GM21423 (cell line): Measurements from ENCODE around the gene ZNF19.

ENCODE experiments used
- ATAC-seq: cut with Tn5 transposase; IDR thresholded peaks from one replicate; pipeline ENCODE4 v1.9.1; 2021; ENCODE audit warnings: mild to moderate bottlenecking, moderate library complexity; ENCODE audit not compliant: unreplicated experiment

The ZNF19 gene

DNA sequence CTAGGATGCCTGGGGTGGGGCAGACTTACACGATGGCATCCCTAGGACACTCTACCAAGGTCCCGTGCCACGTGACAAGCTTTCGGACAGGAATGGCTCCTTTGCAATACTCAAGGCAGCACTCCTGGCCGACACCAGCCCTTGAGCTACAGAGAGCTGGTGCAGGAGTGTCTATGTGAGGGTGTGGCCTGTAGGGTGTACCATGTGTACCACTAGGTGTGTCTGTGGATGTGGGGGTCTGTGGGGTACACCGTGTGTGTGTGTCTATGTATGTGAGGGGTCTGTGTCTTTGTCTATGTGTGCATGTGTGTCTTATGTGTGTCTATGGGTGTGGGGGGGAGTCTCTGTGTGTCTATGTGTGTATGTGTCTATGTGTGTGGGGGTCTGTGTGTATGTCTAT, 45.4 kb downstream of the ZNF19 start:
- no peak for ATAC-seq

DNA sequence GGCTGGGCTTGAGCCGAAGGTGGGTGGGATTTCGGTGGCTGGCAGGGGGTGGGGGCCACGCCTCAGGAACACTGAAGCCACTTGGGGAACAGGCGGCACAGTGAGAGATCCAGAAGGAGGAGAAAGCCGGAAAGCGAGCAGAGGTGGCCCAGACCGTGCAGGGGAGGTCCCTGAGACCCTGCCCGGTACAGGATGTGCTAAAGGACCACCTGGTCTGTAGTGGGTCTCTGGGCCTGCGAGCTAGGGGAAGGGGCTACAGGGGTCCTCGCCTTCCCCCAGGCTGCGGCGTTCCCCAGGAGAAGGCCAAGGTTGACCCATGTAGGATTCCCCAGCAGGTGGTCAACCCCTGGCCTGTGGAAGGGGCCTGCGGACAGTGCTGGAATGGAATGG, 47.1 kb downstream of the ZNF19 start, which contains the start of gene TLE7:
TLE7 (minus strand) TSS at position 4 of the 390 bp plus-strand sequence. CDS start 8,730 bp downstream, outside the sequence.
- no peak for ATAC-seq

DNA sequence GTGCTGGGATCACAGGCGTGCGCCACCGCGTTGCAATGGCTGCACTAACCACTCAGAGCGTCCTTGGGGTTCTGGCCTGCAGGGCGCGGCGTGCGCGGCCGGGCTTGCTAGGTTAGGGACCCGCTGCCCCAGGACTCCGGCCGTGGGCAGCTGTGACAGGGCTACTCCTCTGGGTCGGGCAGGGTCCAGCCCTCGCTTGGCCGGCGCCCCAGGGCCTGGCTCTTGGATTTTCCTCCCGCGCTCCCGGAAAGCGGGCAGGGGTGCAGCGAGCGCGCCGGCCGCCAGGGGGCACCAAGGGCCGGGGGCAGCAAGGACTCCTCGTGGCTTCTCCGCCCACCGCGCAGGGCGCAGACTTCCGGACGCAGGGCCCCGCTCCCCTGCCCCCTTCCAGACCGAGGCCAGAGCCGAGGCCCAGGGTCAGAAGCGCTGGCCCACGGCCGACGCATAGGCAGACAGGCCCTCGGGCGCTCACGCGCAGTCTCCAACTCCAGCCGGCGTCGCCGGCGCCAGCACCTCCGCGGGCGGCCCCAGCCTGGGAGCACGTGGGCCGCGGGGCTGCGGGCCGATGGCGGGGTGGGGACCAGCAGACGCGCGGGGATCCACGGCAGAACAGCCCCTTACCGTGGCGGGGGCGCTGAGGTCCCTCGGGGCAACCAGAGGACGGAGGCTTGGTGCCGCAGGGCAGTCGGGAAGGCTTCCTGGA, 47.6 kb downstream of the ZNF19 start:
- ATAC-seq, result no peak

DNA sequence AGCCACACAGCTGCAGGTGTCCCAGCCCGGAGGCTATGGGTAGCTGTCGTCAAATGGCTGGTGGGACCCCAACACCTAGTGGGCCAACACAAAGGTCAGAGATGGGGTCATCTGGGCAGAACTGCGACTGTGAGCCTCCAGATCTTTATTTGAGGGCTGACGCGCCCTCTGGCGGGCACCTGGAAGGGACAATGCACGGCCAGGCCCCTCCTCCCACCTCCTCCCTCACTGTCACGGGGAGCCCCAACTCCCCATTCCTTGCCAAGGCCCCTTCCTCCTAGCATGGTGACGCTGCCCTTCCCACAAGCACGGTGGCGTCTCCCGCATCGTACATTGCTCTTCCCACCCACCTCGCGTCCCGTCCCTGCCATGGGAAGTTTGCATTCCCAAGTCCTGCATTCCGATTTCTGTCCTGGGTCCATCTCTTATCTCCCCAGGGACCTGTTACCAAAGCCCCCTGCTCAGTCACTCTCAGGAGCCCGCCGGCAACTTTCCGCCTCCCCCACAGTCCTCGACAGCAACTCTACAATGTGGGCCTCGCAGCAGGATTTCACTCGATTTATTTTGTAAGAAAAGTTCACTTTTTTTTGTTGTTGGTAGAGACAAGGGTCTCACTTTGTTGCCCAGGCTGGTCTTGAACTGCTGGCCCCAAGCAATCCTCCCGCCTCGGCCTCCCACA, 48.3 kb downstream of the ZNF19 start:
- no peak for ATAC-seq

DNA sequence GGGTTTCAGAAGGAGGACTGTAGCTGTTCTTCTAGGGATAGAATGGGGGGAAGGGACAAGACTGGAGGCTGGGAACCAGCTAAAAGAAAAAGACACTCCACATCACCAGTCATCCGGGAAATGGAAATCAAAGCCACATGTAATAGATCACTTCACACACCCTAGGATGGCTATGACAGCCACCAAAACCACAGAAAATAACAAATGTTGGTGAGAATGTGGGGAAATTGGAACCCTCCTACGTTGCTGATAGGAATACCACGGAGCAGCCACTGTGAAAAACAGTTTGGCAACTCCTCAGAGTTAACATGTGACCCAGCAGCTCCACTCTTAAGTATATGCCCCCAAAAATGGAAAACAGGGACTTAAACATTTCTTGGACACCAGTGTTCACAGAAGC, 49.6 kb downstream of the ZNF19 start:
- ATAC-seq, result no peak

DNA sequence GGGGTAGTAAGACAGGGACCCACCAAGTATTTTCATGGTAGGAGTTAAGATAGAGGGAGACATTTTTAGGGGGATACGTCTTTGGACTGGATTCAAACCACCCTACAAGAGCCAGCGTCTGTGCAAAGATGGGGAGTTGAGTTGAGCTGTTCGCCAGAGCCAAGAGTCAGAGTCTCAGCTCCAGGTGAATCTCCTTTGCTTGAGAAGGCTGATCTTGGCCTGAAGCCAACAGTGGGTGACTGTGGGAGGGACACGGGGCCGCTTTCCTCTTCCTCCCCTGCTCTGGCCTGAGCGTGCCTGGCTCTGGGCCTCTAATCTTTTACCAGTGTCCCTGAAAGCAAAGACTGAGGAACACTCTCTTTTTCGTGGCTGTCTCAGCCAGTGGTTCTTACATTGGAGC, 52.7 kb downstream of the ZNF19 start:
- no peak for ATAC-seq

DNA sequence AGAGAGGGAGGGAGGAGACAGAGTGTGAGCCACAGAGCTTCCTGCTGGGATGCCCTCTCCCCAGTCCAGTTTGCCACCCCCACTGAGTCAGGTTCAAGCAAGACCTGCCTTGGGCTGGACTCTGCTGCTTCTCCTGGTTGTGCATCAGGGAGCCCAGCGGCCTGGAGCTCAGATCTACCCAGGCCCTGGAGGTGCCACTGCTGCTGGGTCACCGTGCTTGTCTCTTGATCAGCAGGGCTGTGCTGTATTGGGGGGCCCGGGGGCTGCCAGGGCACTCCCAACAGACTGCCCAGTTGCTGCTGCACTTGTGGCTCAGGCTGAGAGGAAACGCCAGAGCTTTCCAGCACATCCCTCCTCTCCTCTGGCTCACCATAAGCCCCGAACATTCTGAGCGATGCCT, 56.2 kb downstream of the ZNF19 start:
- no peak for ATAC-seq

DNA sequence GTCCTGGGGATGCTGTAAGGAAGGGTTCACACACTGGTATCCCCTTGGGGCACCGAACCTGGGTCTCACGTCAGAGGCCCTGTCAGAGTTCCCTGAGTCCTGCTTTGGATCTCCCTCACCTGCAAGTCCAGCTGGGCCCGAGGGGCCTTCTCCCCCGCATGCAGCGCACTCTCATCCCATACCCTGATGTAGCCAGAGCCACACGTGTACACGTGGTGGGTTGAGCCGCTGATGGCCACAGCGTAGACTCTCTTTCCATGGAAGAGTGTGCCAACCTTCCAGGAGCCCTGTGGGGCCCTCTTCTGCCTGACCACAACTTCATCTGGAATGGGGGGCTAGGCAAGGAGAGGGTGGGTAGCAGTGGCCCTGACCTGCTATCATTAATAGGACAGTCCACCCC, 57.1 kb downstream of the ZNF19 start:
- no peak for ATAC-seq

DNA sequence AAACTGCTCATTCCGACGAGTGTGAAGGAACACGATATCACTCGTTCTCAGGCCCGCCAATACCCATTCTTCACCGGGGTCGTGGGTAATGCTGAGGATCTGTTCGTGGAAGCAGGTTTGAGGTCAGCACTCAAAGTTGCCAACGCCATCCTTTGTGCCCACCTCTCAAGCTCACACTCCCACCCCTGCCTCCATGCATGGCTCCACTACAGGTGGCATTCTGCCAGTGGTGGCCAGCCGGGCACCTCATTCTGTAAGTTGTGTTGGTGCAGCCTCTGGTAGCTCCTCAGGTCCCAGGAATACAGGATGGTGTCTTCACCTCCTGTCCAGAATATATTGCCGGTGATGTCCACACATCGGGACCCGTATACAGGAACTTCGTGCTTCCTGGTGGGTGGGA, 57.9 kb downstream of the ZNF19 start:
- no peak for ATAC-seq

DNA sequence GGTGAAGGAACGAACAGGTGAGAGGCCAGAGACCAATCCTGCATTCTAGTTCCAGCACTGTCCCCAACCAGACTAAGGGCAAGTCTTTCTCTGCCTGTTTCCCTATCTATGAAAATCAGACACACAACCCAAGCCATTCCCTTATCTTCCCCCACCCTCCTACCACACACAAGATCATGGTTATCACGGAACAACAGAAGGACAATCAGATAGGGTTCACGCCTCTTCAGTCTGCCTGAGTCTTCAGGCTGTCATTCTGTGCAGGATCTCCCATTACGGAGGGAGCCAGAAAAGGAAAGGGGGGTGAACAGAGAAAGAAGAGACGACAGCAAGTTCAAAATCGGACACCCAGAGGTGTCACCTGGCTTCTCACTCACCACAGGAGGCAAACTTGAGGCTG, 58.4 kb downstream of the ZNF19 start:
- no peak for ATAC-seq

DNA sequence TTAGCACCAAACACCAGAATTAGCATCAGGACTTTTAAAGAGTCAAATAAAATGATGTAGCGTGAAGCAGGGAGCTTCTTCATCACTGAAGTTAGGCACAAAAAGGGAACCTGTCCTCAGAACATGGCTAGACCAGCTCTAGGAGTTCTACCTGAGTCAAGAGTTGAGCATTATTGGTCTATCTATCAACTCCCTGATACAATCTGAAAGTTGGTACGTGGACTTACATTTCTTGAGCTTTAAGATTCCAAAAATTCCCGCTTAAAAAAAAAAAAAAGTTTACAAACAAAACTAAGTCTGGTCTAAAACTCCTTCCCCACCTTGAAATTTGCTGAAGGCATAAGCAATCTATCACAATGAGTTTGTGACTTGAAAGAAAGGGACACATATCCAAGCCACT, 59.5 kb downstream of the ZNF19 start:
- no peak for ATAC-seq

DNA sequence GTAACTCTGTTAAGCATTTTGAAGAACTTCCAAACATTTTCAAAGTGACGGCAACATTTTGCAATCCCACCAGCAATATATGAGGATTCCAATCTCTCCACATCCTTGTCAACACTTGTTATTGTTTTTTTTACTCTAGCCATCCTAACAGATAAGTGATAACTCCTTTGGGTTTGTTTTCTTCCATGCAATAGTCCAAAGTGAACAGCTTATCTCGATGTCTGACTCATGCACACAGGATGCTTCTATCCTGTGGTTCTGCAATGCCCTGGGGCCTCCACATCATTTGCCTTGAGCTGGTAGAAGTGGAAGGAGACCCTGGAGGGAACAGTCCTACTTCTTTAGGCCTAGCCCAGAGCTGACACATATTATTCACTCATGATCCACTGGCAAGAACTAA, 60.2 kb downstream of the ZNF19 start:
- ATAC-seq, result no peak

DNA sequence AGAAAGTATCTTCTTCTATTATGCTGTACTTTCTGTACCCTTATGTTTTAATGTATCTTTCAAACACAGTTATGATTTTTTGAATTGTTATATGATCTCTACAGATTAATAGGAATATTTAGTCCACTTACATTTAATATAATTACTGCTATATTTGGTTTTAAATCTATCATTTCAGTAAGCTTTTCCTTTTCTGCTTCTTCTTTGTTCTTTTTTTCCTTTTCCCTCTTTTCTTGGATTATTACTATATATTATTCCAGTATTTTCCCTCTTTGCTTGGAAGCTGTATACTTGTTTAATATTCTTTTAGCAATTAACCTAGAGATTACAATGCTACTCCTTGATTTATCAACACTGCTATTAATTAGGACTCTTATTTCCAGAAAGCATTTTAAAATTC, 60.7 kb downstream of the ZNF19 start:
- no peak for ATAC-seq

DNA sequence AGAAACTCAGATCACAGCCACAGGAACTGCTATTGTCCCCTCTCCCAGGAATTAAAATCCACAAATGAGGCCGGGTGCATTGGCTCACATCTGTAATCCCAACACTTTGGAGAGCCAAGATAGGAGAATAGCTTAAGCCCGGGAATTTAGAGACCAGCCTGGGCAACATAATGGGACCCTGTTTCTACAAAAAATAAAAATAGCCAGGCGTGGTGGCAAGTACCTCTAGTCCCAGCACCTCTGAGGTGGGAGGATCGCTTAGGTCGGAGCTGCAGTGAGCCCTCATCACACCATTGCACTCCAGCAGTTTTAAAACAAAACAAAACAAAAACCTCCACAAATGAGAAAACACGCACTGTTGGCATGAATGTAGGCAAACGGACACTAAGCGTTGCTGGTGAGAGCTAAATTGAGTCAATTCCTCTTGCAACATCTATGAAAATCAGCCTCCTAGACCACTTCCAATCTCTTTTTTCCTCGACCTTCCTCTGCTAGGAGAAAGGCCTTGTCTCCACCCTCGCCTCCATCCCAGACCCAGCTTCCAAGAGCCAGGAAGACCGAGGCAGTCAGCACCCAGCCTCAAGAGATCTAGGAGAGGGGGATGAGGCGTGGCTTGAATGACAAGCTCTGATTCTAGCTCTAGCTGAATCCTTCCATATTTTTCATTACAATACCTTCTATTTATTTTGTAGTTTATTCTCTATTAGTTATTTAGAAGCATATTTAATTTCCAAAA, 62.1 kb downstream of the ZNF19 start:
- no peak for ATAC-seq

DNA sequence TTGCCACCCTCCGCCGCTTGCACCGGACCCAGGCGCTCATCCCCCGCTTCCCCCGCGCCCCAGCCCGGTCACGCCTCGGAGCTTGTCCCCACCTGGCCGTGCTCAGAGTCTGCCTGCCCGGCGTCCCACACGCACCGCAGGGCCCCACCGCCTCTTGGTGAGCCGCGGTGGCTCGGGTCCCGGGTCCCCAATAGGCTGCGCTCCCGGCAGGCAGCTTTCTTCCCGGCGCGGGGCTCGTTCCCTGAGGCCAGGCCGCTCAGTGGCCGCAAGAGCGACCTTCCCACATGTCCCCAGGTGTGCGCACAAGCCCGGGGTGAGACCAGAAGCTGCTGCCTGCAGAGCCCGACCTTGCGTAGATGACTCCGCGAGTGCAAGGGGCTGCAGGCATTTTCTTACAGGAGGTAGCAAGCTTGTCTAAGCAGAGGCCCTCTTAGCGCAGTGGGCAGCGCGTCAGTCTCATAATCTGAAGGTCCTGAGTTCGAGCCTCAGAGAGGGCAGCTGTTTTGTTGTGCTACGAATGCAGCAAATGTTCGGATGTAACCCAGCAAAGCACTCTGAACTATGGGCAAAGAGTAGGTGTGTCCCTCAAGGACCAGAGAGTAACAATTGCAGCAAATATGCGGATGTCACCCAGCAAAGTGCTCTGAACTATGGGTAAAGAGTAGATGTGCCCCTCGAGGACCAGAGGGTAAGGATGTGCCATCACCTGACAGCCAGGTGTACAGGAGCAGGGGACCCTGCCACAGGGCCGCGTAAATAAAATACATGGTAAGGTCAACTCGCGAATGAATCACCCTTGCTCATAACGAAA, 62.9 kb downstream of the ZNF19 start:
- ATAC-seq, result peak; percentile 61

DNA sequence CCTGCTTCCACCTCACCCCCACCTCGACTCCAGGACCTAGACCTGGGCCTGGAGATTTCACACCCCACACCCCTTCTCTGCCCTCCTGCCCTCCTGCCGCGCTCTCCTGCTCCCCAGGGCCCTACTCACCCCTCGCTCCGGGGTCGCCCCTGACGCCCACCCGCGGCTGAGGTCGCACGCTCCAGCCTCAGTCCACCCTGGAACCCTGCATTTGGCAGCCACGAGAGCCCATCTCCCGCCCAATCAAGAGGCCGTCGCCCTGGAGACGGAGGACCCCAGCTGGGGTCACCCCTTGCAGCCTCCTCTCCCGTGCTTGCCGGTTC, 63.4 kb downstream of the ZNF19 start:
- no peak for ATAC-seq

DNA sequence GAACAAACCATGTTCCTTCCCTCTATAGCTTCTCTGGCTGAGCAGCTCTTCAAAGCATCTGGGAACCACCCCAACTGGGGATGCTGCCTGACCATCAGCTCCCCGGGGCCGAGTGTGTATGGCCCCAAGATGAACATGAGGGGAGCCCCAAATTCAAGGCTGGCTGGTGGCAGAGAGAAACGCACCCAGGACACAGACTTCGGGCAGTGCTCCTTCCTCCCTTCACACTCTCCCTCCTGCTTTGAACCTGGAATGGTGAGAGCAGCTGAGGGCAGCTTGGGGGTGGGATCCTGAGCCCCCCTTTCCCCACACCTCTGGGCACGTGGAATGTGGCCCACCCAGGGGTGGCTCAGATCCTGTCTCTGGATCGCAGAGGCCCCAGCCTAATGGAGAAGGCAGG, 64.5 kb downstream of the ZNF19 start:
- no peak for ATAC-seq

DNA sequence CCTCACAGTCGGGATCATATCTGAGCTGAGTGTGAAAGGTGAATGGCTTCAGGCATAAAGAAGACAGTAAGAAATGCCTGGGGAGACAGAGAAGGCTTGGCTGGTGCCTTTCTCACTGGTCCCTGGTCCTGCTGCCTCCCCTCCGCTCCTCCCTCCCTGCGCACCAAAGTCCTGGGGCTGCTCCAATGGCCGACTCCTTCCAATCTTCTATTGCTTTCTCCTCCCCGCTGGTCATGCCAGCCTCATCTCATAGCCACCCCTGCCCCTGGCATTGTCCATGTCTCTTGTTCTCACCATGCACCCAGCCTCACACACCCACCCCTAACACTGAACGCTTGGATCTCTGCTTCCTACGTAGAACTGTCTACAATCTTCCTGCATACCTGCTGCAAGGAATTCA, 65.3 kb downstream of the ZNF19 start:
- ATAC-seq, result no peak
